DMS53 treated with DMSO at 0.1 percent for 48 hours (cell line): ENCODE results near the gene GPR160.

ENCODE experiments used
- DNase-seq: peaks from one replicate; lab custom pipeline; 2025; ENCODE audit not compliant: unreplicated experiment; lab: John Stamatoyannopoulos, UW

GPR160 gene

GRCh38 chr3:170063691-170064090 is 25.9 kb downstream of the GPR160 start:
- no peak for DNase-seq

GRCh38 chr3:170064108-170064507 is 26.3 kb downstream of the GPR160 start:
- no peak for DNase-seq

GRCh38 chr3:170075441-170076091 is 37.8 kb downstream of the GPR160 start:
- DNase-seq: no peak

GRCh38 chr3:170076715-170077238 is 39.0 kb downstream of the GPR160 start:
- DNase-seq: no peak

DNA sequence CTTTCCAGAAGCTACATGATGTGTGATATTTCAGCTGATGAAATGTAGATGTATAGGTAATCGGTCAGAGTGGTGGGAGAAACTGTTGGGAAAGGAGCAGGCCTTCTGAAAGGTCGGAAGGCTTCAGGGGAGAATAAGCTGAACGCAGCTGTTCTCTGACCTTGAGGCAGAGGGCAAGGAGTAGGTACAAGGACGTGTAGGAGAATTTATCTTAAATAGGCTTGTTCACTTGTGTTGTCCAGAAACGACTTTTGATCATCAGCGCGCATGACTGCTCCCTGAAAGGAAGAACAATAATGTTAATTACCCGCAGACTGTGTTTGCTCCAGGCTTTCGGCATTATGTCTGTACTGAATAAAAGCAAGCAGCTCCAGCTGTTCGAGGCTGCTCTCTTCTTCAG is 39.6 kb downstream of the GPR160 start:
- no peak for DNase-seq

- no peak for DNase-seq
These were observed 41.0 kb downstream of the GPR160 start for GRCh38 chr3:170078620-170079281.

- peak; percentile 12 for DNase-seq
These were observed 41.9 kb downstream of the GPR160 start for GRCh38 chr3:170079536-170080165.

- DNase-seq: no peak
These were observed 42.8 kb downstream of the GPR160 start for GRCh38 chr3:170080605-170081004.

DNA sequence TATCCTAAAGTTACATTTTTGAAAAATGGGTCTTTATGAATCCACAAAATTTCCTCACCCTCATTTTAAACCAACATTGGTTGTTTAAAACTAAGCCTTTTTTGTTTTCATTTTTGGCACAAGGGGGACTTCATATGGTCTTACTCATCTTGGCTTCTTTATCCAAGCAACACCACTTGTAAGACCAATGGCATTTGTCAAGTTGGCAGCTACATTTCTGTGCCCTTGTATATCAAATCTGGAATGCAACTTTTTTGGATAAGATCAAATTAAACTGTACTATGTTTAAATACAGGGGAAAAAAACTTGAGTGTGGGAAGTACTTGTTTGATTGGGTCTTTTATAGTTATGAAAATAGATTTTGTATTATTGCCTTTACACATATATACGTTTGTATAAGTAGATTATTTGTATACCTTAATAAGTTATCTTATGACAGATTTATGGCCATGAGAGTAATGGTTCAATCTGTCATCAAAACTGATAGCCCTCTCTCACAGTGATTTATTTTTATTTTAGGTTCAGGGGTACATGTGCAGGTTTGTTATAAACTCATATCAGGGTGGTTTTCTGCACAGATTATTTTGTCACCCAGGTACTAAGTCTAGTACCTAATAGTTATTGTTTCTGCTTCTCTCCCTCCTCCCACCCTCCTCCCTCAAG is 43.4 kb downstream of the GPR160 start:
- DNase-seq: no peak

DNA sequence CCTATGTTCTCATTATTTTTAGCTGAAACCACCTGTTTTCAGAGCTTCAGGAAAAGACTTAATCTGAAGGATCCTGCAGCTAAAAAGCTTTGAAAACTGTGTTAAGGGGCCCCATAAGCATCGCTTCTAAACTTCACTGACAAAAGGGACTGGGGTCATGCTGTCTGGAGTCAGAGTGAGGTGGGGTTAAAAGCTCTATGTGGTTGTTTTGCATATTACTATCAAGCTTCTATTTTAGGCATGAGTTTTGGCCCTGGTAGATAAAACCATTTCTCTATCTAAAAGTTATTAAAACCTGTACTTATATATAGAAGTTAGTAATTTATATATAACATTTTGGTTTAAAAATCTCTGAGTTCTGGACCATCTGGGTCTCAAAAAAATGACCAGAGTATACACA is 45.5 kb downstream of the GPR160 start:
- no peak for DNase-seq

- no peak for DNase-seq
These were observed 47.6 kb downstream of the GPR160 start for GRCh38 chr3:170085396-170085795.

DNA sequence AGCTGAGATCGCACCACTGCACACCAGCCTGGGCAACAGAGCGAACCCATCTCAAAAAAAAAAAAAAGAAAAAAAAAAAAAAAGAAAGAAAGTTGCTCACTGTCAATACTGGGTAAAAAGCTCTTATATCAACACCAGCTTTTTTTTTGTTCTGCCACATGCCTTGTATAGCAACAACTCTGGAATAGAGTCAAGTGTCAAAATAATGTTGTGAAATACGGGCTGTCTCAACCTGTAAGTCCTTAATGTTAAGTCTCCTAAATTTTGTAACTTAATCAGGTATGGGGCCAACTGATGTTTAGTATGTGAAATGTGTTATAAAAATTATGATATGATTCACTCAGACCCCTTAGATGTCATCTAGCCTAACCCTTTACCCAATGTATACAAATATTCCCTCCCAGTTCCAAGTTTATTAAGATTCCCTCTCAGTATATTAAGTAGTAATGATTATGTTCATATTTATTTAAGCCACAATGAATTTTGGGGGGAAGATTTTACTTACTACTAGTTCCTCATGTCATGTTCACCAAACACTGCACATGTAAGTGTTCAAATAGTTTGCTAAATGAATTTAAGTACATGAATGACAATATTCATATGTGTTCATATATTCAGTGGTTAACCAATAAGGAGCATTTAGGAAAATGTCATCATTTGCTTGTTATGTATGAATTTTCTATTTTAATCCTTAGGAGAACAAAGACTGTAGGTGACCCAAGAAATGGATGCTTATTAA is 52.2 kb downstream of the GPR160 start:
- DNase-seq: no peak

DNA sequence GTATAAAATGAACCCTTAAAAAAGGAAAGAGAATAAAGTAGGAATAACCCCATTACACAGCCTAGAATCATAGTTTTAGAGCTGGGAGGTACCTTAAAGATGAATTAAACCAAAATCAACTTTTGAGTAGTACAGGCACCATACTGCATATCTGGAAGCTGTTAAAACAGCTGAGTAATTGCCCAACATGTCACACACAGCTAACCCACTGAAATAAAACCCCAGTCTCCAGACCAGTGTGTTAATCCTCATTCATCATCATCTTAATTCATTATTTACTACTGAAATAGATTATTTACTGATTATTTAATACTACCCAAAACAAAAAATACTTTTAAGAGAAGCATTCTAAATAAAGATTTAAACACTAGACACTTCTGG is 52.8 kb downstream of the GPR160 start:
- no peak for DNase-seq

- no peak for DNase-seq
These were observed 55.1 kb downstream of the GPR160 start for GRCh38 chr3:170092907-170093306.

DNA sequence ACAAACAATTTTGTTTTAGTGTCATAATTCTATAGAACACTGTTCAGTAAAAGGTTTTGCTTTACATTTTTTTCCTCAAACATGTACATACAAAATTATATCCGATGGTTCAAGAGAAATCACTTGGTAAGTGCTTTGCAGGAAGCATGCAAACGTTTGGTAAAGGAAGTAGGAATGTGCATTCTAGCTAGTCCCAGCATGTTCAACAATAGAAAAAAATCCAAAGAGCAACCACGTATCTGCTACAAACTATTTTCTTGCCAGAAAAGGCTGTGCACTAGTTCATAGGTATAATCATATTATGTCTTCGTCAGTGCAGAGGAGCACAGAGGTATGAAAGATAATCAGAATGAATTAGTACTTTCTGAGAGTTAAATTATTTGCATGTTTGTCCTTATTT is 58.0 kb downstream of the GPR160 start:
- no peak for DNase-seq

- DNase-seq: no peak
These were observed 58.5 kb downstream of the GPR160 start for GRCh38 chr3:170096342-170096741.

DNA sequence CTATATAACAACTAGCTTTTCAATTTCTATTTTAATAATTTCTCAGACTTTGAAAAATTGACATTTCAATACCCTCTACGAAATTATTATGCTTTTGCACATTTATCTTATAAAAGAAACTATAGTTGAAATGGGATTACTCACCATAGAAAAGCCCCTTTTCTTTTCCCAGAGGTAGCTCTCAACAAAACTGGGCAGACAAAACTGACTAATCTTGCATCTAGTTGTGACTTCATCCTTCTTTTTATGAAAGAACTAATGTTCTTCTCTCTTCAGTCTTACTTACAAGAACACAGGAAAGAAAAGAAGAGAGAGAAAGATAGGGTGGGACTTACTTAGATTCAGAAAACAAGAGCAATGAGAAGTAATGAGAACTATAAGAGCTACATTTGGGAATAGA is 61.0 kb downstream of the GPR160 start:
- DNase-seq: no peak

- no peak for DNase-seq
These were observed 63.1 kb downstream of the GPR160 start for GRCh38 chr3:170100944-170101343.

DNA sequence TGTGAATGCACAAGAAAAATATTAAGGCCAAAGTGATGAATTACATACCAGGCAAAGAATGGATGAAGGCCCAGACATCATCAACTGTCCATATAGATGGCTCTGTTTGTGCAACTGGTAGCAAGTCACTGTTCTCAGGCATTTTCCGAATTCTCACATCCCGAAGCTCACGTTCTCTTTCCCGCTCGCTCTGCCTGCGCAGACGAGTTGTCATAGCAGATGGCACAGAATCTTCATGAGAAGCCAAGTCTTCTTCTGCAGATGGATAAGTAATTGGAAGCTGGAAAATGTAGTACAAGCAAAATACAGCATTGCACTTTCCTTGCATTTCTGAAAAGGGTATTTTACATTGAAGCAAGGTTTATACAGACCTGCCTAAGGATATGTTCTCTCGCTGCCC is 64.6 kb downstream of the GPR160 start:
- no peak for DNase-seq

- DNase-seq: no peak
These were observed 70.1 kb downstream of the GPR160 start for GRCh38 chr3:170107941-170108340.

- DNase-seq: no peak
These were observed 71.2 kb downstream of the GPR160 start for GRCh38 chr3:170108955-170109354.
